Thyroid gland (tissue), 4 donors: ENCODE measurements around the gene IBSP.

Experiments
- POLR2A ChIP-seq, 2 donors: fragments of 450-650 bp; IDR thresholded peaks; one replicate each; pipeline ENCODE4 v1.6.1; 2017; ENCODE audit warnings: antibody characterized with exemption in 2 of 2, mild to moderate bottlenecking in 2 of 2, moderate library complexity in 1 of 2
- TF ChIP-seq, protein P1 (sequence below), 6 experiments: fragments of 200-600 bp in 3 of 6; fragments of 450-650 bp in 3 of 6; sonication (generic) in 3 of 6; IDR thresholded peaks; one replicate each; pipeline ENCODE4 v1.5.1; 2016 to 2019; ENCODE audit warnings: antibody characterized with exemption in 6 of 6, mild to moderate bottlenecking in 2 of 6, inconsistent platforms in 1 of 6, moderate library complexity in 1 of 6

DNA sequence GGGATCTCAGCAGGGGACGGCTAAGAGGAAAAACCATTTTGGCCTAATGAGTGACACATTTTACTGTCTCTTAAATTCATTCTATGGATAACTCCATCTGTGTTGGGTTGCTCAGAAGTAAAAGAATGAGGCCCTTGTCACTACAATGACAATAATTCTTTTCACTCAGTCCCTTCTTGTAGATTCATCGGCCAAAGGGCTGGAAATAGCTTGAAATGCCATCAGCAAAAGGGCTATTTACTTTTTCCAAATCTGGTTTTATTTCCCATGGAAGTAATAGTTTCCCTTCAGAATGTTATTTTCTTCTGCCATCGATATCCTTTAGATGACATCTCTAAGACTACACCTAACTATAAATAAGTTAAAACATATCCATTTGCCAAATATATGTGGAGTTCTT is 40.8 kb downstream of the IBSP start:
- TF ChIP-seq, protein P1, sequence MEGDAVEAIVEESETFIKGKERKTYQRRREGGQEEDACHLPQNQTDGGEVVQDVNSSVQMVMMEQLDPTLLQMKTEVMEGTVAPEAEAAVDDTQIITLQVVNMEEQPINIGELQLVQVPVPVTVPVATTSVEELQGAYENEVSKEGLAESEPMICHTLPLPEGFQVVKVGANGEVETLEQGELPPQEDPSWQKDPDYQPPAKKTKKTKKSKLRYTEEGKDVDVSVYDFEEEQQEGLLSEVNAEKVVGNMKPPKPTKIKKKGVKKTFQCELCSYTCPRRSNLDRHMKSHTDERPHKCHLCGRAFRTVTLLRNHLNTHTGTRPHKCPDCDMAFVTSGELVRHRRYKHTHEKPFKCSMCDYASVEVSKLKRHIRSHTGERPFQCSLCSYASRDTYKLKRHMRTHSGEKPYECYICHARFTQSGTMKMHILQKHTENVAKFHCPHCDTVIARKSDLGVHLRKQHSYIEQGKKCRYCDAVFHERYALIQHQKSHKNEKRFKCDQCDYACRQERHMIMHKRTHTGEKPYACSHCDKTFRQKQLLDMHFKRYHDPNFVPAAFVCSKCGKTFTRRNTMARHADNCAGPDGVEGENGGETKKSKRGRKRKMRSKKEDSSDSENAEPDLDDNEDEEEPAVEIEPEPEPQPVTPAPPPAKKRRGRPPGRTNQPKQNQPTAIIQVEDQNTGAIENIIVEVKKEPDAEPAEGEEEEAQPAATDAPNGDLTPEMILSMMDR (IDR thresholded peaks at IDR 0.05) = no peak
- no peak for TF ChIP-seq POLR2A (IDR thresholded peaks at IDR 0.05)
